ENCODE data around the gene AOX1.

AOX1 gene

DNA sequence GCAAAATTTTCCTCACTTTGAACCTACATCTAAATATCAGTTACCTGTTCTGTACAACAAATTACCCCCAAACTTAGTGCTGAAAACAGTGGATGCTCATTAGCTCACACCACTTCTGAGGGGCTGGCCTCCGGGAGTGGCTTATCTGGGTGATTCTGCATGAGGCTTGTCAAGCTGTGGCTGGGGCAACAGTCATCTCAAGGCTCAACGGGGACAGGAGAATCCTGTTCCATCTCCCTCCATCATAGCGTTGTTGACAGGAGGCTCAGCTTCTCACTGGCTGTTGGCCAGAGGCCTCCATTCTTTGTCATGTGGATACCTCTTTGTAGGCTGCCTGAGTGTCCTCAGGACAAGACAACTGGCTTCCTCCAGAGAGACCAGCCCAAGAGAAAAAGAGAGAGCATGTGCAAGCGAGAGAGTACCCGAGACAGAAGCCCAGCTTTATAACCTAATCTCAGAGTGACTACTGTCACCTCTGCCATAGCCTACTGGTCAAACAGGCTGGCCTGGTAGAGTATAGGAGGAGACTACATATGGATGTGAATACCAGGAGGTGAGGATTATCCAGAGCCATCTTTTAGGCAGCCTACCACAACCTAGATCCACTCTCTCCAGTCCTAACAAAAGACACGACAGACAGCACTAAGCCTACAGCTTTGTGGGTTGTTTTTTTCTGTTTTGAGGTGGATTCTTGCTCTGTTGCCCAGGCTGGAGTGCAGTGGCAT, 79.1 kb downstream of the AOX1 start:
- TF ChIP-seq, protein P1, sequence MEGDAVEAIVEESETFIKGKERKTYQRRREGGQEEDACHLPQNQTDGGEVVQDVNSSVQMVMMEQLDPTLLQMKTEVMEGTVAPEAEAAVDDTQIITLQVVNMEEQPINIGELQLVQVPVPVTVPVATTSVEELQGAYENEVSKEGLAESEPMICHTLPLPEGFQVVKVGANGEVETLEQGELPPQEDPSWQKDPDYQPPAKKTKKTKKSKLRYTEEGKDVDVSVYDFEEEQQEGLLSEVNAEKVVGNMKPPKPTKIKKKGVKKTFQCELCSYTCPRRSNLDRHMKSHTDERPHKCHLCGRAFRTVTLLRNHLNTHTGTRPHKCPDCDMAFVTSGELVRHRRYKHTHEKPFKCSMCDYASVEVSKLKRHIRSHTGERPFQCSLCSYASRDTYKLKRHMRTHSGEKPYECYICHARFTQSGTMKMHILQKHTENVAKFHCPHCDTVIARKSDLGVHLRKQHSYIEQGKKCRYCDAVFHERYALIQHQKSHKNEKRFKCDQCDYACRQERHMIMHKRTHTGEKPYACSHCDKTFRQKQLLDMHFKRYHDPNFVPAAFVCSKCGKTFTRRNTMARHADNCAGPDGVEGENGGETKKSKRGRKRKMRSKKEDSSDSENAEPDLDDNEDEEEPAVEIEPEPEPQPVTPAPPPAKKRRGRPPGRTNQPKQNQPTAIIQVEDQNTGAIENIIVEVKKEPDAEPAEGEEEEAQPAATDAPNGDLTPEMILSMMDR (IDR thresholded peaks at IDR 0.05; ENCODE audit: insufficient read depth, missing control alignments), result no peak
- FAIRE-seq, result no peak

DNA sequence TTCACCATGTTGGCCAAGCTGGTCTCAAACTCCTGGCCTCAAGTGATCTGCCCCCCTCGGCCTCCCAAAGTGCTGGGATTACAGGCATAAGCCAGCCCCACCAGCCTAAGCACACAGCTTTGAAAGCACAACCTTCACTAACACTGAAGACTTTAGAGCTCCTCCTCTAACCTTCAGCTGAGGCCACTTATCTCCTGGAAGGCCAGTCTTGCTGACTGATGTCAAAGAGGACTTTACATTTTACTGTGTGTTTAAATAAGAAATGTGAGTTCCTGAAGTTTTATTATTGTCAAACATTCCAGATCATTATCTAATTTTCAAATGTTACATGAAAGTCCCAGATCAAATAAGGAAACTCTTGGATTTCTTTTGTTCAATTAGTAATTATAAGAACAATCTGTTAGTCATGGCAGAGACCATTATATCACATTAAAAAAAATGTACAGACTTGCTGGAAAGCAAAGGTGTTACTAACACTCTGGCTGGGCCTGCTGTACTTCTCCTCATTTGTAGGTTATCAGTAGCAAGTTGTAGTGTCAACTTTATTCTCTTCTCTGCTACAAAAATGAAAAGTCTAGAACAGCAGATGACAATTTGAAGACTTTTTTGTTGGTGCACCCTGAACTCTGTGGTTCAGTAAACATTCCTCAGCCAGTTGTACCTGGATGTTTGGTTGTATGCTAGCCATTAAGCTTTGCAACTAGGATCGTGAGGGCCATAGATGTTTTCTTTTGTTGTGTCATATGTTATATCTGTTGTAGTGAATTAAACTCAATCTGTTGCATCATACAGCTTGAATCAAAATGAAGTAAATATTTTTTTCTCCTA, 80.0 kb downstream of the AOX1 start:
- no peak for FAIRE-seq
- TF ChIP-seq, protein P1 (IDR thresholded peaks at IDR 0.05; ENCODE audit: insufficient read depth, missing control alignments), result no peak
- DNase-seq (ENCODE audit: insufficient read length, low spot score), result no peak

More for the DNA sequence above, 79.1 kb downstream of the AOX1 start:
- no peak for DNase-seq (ENCODE audit: insufficient read length, low spot score)

DNA sequence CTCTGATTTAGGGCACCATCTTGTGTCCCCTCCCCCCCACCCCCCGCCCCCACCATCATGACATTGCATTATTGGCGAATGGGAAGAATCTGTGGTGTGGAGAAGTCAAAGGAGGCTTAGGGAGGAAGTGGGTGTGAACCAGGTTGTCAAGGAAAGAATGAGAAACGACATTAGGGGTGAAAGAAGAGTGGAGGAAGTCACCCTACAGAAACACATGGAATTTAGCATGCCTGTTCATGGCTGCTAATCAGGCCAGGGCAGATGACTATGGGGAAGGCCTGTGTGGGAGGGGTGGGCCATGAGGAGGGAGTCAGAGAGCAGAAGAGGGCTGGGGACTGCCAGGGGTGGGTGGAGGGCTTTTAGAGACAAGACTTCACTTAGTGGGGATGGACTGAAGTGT, 81.6 kb downstream of the AOX1 start:
- TF ChIP-seq, protein P1 (IDR thresholded peaks at IDR 0.05; ENCODE audit: insufficient read depth, missing control alignments), result no peak
- FAIRE-seq, result no peak

DNA sequence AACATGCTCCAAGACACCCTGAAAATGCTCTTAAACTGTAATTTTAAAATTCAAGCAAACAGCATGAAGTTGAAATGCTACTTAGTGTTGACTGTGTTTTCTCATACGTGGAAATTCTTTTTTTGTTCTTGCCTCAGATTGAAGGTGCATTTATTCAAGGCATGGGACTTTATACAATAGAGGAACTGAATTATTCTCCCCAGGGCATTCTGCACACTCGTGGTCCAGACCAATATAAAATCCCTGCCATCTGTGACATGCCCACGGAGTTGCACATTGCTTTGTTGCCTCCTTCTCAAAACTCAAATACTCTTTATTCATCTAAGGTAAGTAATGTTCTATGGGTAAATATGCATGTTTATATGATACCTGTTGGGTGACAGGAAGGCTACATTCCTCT, 82.7 kb downstream of the AOX1 start:
- TF ChIP-seq, protein P1 (IDR thresholded peaks at IDR 0.05; ENCODE audit: insufficient read depth, missing control alignments), result no peak
- FAIRE-seq (no peak), DNase-seq (ENCODE audit: insufficient read length, low spot score) (no peak)

More for the DNA sequence above, 81.6 kb downstream of the AOX1 start:
- DNase-seq (ENCODE audit: insufficient read length, low spot score), result no peak

DNA sequence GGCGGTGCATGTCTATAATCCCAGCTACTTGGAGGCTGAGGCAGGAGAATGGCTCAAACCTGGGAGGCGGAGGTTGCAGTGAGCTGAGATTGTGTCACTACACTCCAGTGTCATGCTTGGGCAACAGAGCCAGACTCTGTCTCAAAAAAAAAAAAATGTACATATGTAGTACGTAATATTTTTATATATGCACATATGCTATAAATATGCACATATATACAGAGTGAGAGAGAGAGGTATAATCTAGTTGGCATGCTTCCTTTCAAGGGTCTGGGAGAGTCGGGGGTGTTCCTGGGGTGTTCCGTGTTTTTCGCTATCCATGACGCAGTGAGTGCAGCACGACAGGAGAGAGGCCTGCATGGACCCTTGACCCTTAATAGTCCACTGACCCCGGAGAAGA, 83.5 kb downstream of the AOX1 start:
- DNase-seq (ENCODE audit: insufficient read length, low spot score), result no peak
- no peak for FAIRE-seq
- TF ChIP-seq, protein P1 (IDR thresholded peaks at IDR 0.05; ENCODE audit: insufficient read depth, missing control alignments), result no peak

DNA sequence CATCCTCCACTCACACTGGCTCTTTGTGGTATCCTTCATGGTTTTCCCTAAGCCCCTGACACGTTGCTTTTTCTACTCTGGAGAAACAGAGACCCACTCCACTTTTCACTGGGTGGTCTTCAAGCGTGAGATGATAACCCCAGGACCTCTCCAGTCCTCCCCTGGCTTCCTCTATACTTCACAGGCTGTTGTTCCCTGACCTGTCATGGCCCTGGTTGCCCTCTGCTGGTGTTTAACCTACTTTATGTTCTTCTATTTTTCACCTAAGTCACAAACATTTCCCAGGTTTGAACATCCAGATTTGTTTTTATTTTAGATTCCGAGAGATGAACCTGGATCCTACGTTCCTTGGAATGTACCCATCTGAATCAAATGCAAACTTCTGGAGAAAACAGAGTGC, 84.5 kb downstream of the AOX1 start:
- FAIRE-seq (no peak), DNase-seq (ENCODE audit: insufficient read length, low spot score) (no peak)
- TF ChIP-seq, protein P1 (IDR thresholded peaks at IDR 0.05; ENCODE audit: insufficient read depth, missing control alignments), result no peak

DNA sequence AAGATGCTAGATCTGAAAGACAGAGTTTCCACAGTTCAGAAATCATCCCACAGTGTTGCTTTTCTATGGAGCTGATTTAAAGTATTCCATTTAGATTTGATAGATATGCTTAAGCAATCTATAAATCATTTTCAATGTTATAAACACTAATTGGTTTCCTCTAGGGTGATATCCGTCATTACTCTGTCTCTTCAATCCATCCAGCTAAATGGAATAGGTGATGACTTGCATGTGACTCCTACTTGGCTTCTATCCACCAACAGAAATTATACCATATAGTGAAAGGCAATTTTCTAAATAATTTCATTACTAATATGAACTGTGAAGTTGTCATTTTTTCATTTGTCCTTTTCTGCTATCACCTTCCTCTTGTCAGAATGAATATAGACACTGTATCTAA, 84.9 kb downstream of the AOX1 start:
- FAIRE-seq (no peak), DNase-seq (ENCODE audit: insufficient read length, low spot score) (no peak)
- TF ChIP-seq, protein P1 (IDR thresholded peaks at IDR 0.05; ENCODE audit: insufficient read depth, missing control alignments), result no peak

All from D721Med (cell line).